ENCODE measurements around the gene COL20A1. TPM values are rescaled to one million over a fixed set of nuclear protein-coding genes. Genes with fewer than 3 reads are reported as not detected.
A peak's percentile ranks its signal among the peaks of the same experiment; 100 is the strongest.

COL20A1 gene
- total and polyA plus RNA-seq, 2 of the 13 experiments (the other 11 are each of a cell fraction or from before 2014, with no cell fraction given), result not detected

GRCh38 chr20:63272105-63273058 lies 20.6 kb upstream of the COL20A1 start, which contains the start of gene ARFGAP1 (continued):
- TF ChIP-seq ZNF644 (CRISPR knock-in tag; IDR thresholded peaks at IDR 0.05; ENCODE audit: low read depth) (no peak), MBD4 (IDR thresholded peaks at IDR 0.05; ENCODE audit: borderline replicate concordance, low read length) (no peak), MXI1 (IDR thresholded peaks at IDR 0.05; ENCODE audit: borderline replicate concordance, low read depth, low read length) (peak; percentile 99), ZNF225 (CRISPR knock-in tag; IDR thresholded peaks at IDR 0.05) (0 out of 2 replicates have a peak, but pooled peaks have one; percentile 50), ZNF816 (CRISPR knock-in tag; IDR thresholded peaks at IDR 0.05; ENCODE audit: borderline replicate concordance) (no peak), ZNF382 (CRISPR knock-in tag; IDR thresholded peaks at IDR 0.05; ENCODE audit: borderline replicate concordance) (no peak), ISX (CRISPR knock-in tag; conservative IDR thresholded peaks at IDR 0.05) (no peak), MLX (CRISPR knock-in tag; IDR thresholded peaks at IDR 0.05) (no peak), FLYWCH1 (CRISPR knock-in tag; IDR thresholded peaks at IDR 0.05) (no peak), NFIB (CRISPR knock-in tag; IDR thresholded peaks at IDR 0.05; ENCODE audit: borderline replicate concordance) (no peak), ZBTB8A (CRISPR knock-in tag; IDR thresholded peaks at IDR 0.05; ENCODE audit: borderline replicate concordance, low read depth) (no peak), ARID5B (CRISPR knock-in tag; IDR thresholded peaks at IDR 0.05) (peak; percentile 64), CCAR2 (optimal IDR thresholded peaks at IDR 0.05; ENCODE audit: low read depth, low read length) (no peak), ZFP36 (IDR thresholded peaks at IDR 0.05; ENCODE audit: borderline replicate concordance, low read depth, low read length, partially characterized antibody) (no peak), PRDM4 (CRISPR knock-in tag; IDR thresholded peaks at IDR 0.05; ENCODE audit: borderline replicate concordance) (0 out of 2 replicates have a peak, but pooled peaks have one; percentile 63), MBNL3 (CRISPR knock-in tag; conservative IDR thresholded peaks at IDR 0.05) (no peak), MTA3 (CRISPR knock-in tag; IDR thresholded peaks at IDR 0.05) (no peak), GLI4 (CRISPR knock-in tag; IDR thresholded peaks at IDR 0.05; ENCODE audit: borderline replicate concordance) (0 out of 2 replicates have a peak, but pooled peaks have one; percentile 45), ZC3H13 (CRISPR knock-in tag; IDR thresholded peaks at IDR 0.05) (no peak), ZNF383 (CRISPR knock-in tag; IDR thresholded peaks at IDR 0.05; ENCODE audit: borderline replicate concordance) (no peak), MYPOP (CRISPR knock-in tag; IDR thresholded peaks at IDR 0.05) (peak; percentile 25; the same call in 1 of the 2 replicates)
